K562 (cell line): Measurements from ENCODE around the gene WWOX. TPM values are rescaled to one million over a fixed set of nuclear protein-coding genes. Genes with fewer than 3 reads are reported as not detected.

Experiments used
- ATAC-seq: fragments of 200-7000 bp; cut with Tn5 transposase; 3 replicates; pipeline ENCODE4 v1.9.1; 2020; ENCODE audit warnings: moderate library complexity
- BruUV-seq: library from RNA; stranded (reverse); fragments of 400-500 nt; replicated peaks from 2 replicates; lab custom pipeline; 2021; lab: Mats Ljungman, UMichigan
- CTCF ChIA-PET: fragments of 300-600 bp; formaldehyde crosslinking; extraction: SDS; loops from one replicate; lab custom pipeline; 2021; ENCODE audit warnings: low intra/inter-chr PET ratio; lab: Yijun Ruan, JAX
- POLR2A ChIA-PET: fragments of 300-600, 350-650 bp; sonication (Branson Sonifier 250); formaldehyde crosslinking; extraction: SDS; loops from one replicate; lab custom pipeline; 2021; ENCODE audit warnings: antibody characterized with exemption, inconsistent platforms; lab: Yijun Ruan, JAX
- DNase-seq, 4 experiments: peaks; one replicate each; pipeline versions ENCODE4 v3.0.0 to v3.0.0-alpha.2; 2011 to 2018; ENCODE audit warnings: low spot score in 3 of 4, mixed read lengths in 3 of 4; ENCODE audit errors: extremely low read depth in 1 of 4
- FAIRE-seq: peaks from 2 replicates; lab custom pipeline; 2011; peaks lifted over from hg19 to GRCh38; lab: Jason Lieb, UNC
- H2AFZ ChIP-seq: 2 replicates; pipeline ENCODE4 v1.6.0; 2011; ENCODE audit warnings: low read depth, low read length, control low read depth, inconsistent platforms
- H3K27ac ChIP-seq: fragments of 200-600 bp; 3 replicates; pipeline ENCODE4 v1.8.0; 2011; ENCODE audit warnings: low read depth, mild to moderate bottlenecking, control low read depth, inconsistent platforms, low read length, moderate library complexity, mixed read lengths; ENCODE audit errors: extremely low read depth
- H3K27me3 ChIP-seq, 2 experiments: fragments of 300-600 bp in 1 of 2; 2 replicates in 1 of 2; 3 replicates in 1 of 2; pipeline versions ENCODE4 v1.6.0 to v1.8.0; 2011; ENCODE audit warnings: inconsistent platforms in 2 of 2, low read length in 2 of 2, mild to moderate bottlenecking in 1 of 2, mixed read lengths in 1 of 2, moderate library complexity in 1 of 2; ENCODE audit not compliant: control insufficient read depth in 2 of 2, insufficient read depth in 2 of 2
- H3K36me3 ChIP-seq: fragments of 300-600 bp; 3 replicates; pipeline ENCODE4 v1.8.0; 2011; ENCODE audit warnings: mild to moderate bottlenecking, low read length, inconsistent platforms; ENCODE audit not compliant: control insufficient read depth, insufficient read depth
- H3K4me1 ChIP-seq, 2 experiments: fragments of 200-600 bp in 1 of 2; replicated peaks in 1 of 2; 2 replicates in 1 of 2; 3 replicates in 1 of 2; pipeline versions ENCODE4 v1.5.1 to v1.8.0; 2011; ENCODE audit warnings: inconsistent platforms in 2 of 2, low read length in 2 of 2, mild to moderate bottlenecking in 1 of 2, mixed read lengths in 1 of 2, moderate library complexity in 1 of 2; ENCODE audit not compliant: control insufficient read depth in 2 of 2, insufficient read depth in 2 of 2
- H3K4me2 ChIP-seq: 2 replicates; pipeline ENCODE4 v1.6.1; 2011; ENCODE audit warnings: low read length, control low read depth, inconsistent platforms, mixed read lengths; ENCODE audit not compliant: insufficient read depth
- H3K4me3 ChIP-seq: fragments of 200-600 bp; sonication (generic), shearing (Covaris generic); 2 replicates; pipeline ENCODE4 v1.5.1; 2016; ENCODE audit warnings: control low read depth, inconsistent platforms
- H3K79me2 ChIP-seq: fragments of 200-600 bp; 3 replicates; pipeline ENCODE4 v1.8.0; 2011; ENCODE audit warnings: low read length, inconsistent platforms; ENCODE audit not compliant: control insufficient read depth, insufficient read depth
- H3K9ac ChIP-seq, 2 experiments: 2 replicates each; pipeline versions ENCODE4 v1.6.0 to v1.6.1; 2011; ENCODE audit warnings: low read depth in 2 of 2, low read length in 2 of 2, control low read depth in 1 of 2, inconsistent platforms in 1 of 2, mild to moderate bottlenecking in 1 of 2, mixed read lengths in 1 of 2; ENCODE audit not compliant: insufficient read depth in 1 of 2
- H3K9me1 ChIP-seq: one replicate; pipeline ENCODE4 v1.6.0; 2011; ENCODE audit warnings: inconsistent platforms, mild to moderate bottlenecking, low read length, moderate library complexity; ENCODE audit not compliant: control insufficient read depth, insufficient read depth
- H3K9me3 ChIP-seq: replicated peaks from 2 replicates; pipeline ENCODE4 v1.5.1; 2011; ENCODE audit warnings: low read depth, low read length, inconsistent platforms; ENCODE audit not compliant: control insufficient read depth, insufficient read depth
- H4K20me1 ChIP-seq: replicated peaks from 2 replicates; pipeline ENCODE4 v1.6.1; 2011; ENCODE audit warnings: low read length, inconsistent platforms, mixed read lengths; ENCODE audit not compliant: control insufficient read depth, insufficient read depth
- CREB5 ChIP-seq: fragments of 250-450 bp; sonication (Bioruptor Pico); IDR thresholded peaks from 2 replicates; pipeline ENCODE4 v1.5.0; 2020; ENCODE audit warnings: mild to moderate bottlenecking
- CTBP1 ChIP-seq: fragments of 450-650 bp; IDR thresholded peaks from 2 replicates; pipeline ENCODE4 v1.6.1; 2016; ENCODE audit warnings: borderline replicate concordance
- EHMT2 ChIP-seq: fragments of 450-650 bp; IDR thresholded peaks from 2 replicates; pipeline ENCODE4 v1.6.1; 2018; ENCODE audit warnings: antibody characterized with exemption
- GABPA ChIP-seq: fragments of 200-800 bp; sonication (Bioruptor generic); conservative IDR thresholded peaks from 2 replicates; pipeline ENCODE4 v1.6.1; 2016; ENCODE audit warnings: low read depth, missing genetic modification characterization, missing compliant biosample characterization
- LEF1 ChIP-seq: fragments of 450-650 bp; IDR thresholded peaks from 2 replicates; pipeline ENCODE4 v1.6.1; 2016; ENCODE audit warnings: mild to moderate bottlenecking
- MITF ChIP-seq: IDR thresholded peaks from 2 replicates; pipeline ENCODE4 v1.6.1; 2014; ENCODE audit warnings: antibody characterized with exemption
- NCOA1 ChIP-seq: fragments of 450-650 bp; IDR thresholded peaks from 2 replicates; pipeline ENCODE4 v1.6.1; 2016; ENCODE audit warnings: low read depth
- NFYB ChIP-seq: IDR thresholded peaks from 2 replicates; pipeline ENCODE4 v1.6.1; 2011; ENCODE audit warnings: mild to moderate bottlenecking, moderate library complexity; ENCODE audit not compliant: insufficient read length; ENCODE audit errors: extremely low read depth
- PHF8 ChIP-seq: fragments of 200-600 bp; sonication (generic); IDR thresholded peaks from 2 replicates; pipeline ENCODE4 v1.6.1; 2012; ENCODE audit warnings: mixed run types, mild to moderate bottlenecking, inconsistent platforms, low read length, moderate library complexity, borderline replicate concordance
- POLR2G ChIP-seq: fragments of 200-400 bp; formaldehyde crosslinking; IDR thresholded peaks from 2 replicates; pipeline ENCODE4 v1.6.1; 2017; ENCODE audit warnings: low read depth, mild to moderate bottlenecking, antibody characterized with exemption, low read length, moderate library complexity
- THRB ChIP-seq: fragments of 450-650 bp; formaldehyde crosslinking; conservative IDR thresholded peaks from 2 replicates; pipeline ENCODE4 v1.4.0; 2022; ENCODE audit warnings: mild to moderate bottlenecking, missing genetic modification characterization
- XRCC5 ChIP-seq: fragments of 200-400 bp; formaldehyde crosslinking; IDR thresholded peaks from 2 replicates; pipeline ENCODE4 v1.6.1; 2017; ENCODE audit warnings: low read depth, mild to moderate bottlenecking, low read length
- ZNF780A ChIP-seq: fragments of 250-450 bp; sonication (Bioruptor Pico); IDR thresholded peaks from 2 replicates; pipeline ENCODE4 v1.5.0; 2021; ENCODE audit warnings: mild to moderate bottlenecking
- WGBS: fragments of 100-300 bp; shearing (Covaris generic); methylation state at CpG from one replicate; pipeline ENCODE4 v1.1.6; 2016; ENCODE audit warnings: low coverage, mixed read lengths; ENCODE audit not compliant: insufficient coverage; ENCODE audit errors: missing lambda C conversion rate; 5-methylcytosine and 5-hydroxymethylcytosine counted together
- in situ Hi-C: fragments of 300-500 bp; cut with MboI; formaldehyde crosslinking; loops from 4 replicates; pipeline ENCODE4 v1.15.0; 2018; ENCODE audit warnings: inconsistent platforms, mixed read lengths
- intact Hi-C: fragments of 100-400 bp; cut with micrococcal nuclease; formaldehyde crosslinking; loops from 2 replicates; pipeline ENCODE4 v1.14.2; 2022
- polyA plus RNA-seq, 8 experiments: library from polyadenylated mRNA; depleted of rRNA in 4 of 8; stranded (reverse) in 5 of 8; unstranded in 3 of 8; fragments of >200 nt; fragmentation: Nextera tagmentation in 2 of 8; fragmentation: Illumina TruSeq in 1 of 8; extraction: Ambion mirVana in 2 of 8; extraction: Trizol in 1 of 8; gene quantifications; 2 replicates each; pipeline versions ENCODE4 v1.2.1 to v1.2.3, GENCODE V29; 2011 to 2014; ENCODE audit warnings: inconsistent platforms in 1 of 8, missing spikeins in 1 of 8
- total RNA-seq, 7 experiments: library from RNA; depleted of rRNA in 6 of 7; stranded (reverse); fragments of >200 nt in 6 of 7; fragmentation: Illumina TruSeq in 2 of 7; extraction: Trizol in 2 of 7; gene quantifications; 2 replicates each; pipeline versions ENCODE4 v1.2.1 to v1.2.3, GENCODE V29; 2011 to 2021; ENCODE audit warnings: low replicate concordance in 1 of 7

The WWOX gene
- total and polyA plus RNA-seq, 9 of the 15 experiments (the other 6 are each of a cell fraction or from before 2014, with no cell fraction given): 1.6 to 22.7 (median 8.1) TPM

- no peak overlapping the region for H3K4me2 ChIP-seq
- under 1% methylated on average over 8 of the region's 8 CpGs for WGBS
- H3K27me3 ChIP-seq: no peaks in the 10 kb centered on the region
- H2AFZ ChIP-seq: no peak overlapping the region
- H3K4me1 ChIP-seq: no peaks in the 10 kb centered on the region; a peak in 1 of 5 replicates
- intact Hi-C loops (no loop called here), in situ Hi-C loops (no loop called here)
- H3K9ac ChIP-seq: no peak overlapping the region
- no TSS peak for BruUV-seq
- FAIRE-seq (no peak), ATAC-seq (no peak), DNase-seq (no peak)
- ChIA-PET POLR2A (interaction anchor here (1.2 kb wide), 1 partner anchor 26 kb away, joined by 4 read pairs; no protein-coding TSS in a partner anchor), CTCF (no interaction called here)
- TF ChIP-seq CTBP1: no peak
- no peak for TF ChIP-seq CREB5 (CRISPR knock-in tag)
- no peak for TF ChIP-seq XRCC5
- no peaks in the 10 kb centered on the region for H3K9me1 ChIP-seq
- no peak overlapping the region for H3K4me3 ChIP-seq
- H3K79me2 ChIP-seq: no peaks in the 10 kb centered on the region
- no peaks in the 10 kb centered on the region for H4K20me1 ChIP-seq
- no peak overlapping the region for H3K27ac ChIP-seq
- H3K36me3 ChIP-seq: no peaks in the 10 kb centered on the region
- no peaks in the 10 kb centered on the region for H3K9me3 ChIP-seq
Observed at GRCh38 chr16:78919852-78920251, 820.4 kb downstream of the WWOX start.

- ChIA-PET CTCF (no interaction called here), POLR2A (interaction anchor here (1.2 kb wide), 1 partner anchor 25 kb away, joined by 4 read pairs; no protein-coding TSS in a partner anchor)
- Histone ChIP-seq H3K4me2 (no peak overlapping the region), H4K20me1 (no peaks in the 10 kb centered on the region), H3K9me1 (no peaks in the 10 kb centered on the region), H3K79me2 (no peaks in the 10 kb centered on the region), H3K27ac (no peak overlapping the region), H3K4me3 (no peak overlapping the region), H3K9me3 (no peaks in the 10 kb centered on the region), H2AFZ (no peak overlapping the region), H3K4me1 (no peaks in the 10 kb centered on the region), H3K27me3 (no peaks in the 10 kb centered on the region), H3K36me3 (no peaks in the 10 kb centered on the region), H3K9ac (no peak overlapping the region)
- no TSS peak for BruUV-seq
- in situ Hi-C loops: no loop called here
- ATAC-seq (no peak), FAIRE-seq (no peak), DNase-seq (no peak)
- 14% methylated on average over 3 of the region's 3 CpGs for WGBS
- intact Hi-C loops: no loop called here
- no peak for TF ChIP-seq THRB (CRISPR knock-in tag)
- TF ChIP-seq POLR2G: no peak
- TF ChIP-seq NCOA1: no peak
- TF ChIP-seq GABPA (tag): no peak
- no peak for TF ChIP-seq ZNF780A
- TF ChIP-seq PHF8: no peak
- TF ChIP-seq EHMT2: no peak
- TF ChIP-seq NFYB: no peak
- no peak for TF ChIP-seq MITF
- no peak for TF ChIP-seq LEF1
Observed at GRCh38 chr16:78920621-78921020, 821.2 kb downstream of the WWOX start.
